Subcutaneous adipose tissue (tissue), 4 donors: ENCODE measurements around the gene ZNF577. TPM values are rescaled to one million over a fixed set of nuclear protein-coding genes. Genes with fewer than 3 reads are reported as not detected.

Source experiments
- total RNA-seq, 4 donors: library from RNA; depleted of rRNA; stranded (reverse); fragments of >200 nt; gene quantifications; one replicate each; pipeline ENCODE4 v1.1.0, GENCODE V29; 2016
- TF ChIP-seq, protein P1 (sequence below): fragments of 450-650 bp; IDR thresholded peaks from one replicate; pipeline ENCODE4 v1.5.1; 2016; ENCODE audit warnings: low read depth, mild to moderate bottlenecking, control low read depth, antibody characterized with exemption, moderate library complexity

The ZNF577 gene
- total RNA-seq, 4 donors from 2014 or later, result 13.5 to 30.4 (median 20.0) TPM

DNA sequence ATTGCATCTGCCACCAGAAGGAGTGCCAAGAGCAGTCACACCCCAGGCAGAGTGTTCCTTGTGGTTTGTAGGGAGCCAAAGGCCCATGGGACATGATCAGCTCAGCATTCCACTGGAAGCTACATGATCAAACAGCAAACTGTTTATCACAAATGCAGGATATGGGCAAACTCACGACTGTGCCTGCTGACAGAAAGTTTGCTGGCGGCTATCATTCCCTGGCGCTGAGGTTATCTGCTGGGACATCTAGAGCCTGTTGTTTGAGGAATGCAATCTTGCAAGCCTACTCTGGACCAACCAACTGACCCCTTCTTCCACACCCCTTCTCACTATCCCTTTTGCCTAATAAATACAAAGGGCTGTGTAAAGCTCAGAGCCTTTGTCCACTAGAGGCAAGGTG lies 31.9 kb upstream of the ZNF577 start:
- TF ChIP-seq, protein P1, sequence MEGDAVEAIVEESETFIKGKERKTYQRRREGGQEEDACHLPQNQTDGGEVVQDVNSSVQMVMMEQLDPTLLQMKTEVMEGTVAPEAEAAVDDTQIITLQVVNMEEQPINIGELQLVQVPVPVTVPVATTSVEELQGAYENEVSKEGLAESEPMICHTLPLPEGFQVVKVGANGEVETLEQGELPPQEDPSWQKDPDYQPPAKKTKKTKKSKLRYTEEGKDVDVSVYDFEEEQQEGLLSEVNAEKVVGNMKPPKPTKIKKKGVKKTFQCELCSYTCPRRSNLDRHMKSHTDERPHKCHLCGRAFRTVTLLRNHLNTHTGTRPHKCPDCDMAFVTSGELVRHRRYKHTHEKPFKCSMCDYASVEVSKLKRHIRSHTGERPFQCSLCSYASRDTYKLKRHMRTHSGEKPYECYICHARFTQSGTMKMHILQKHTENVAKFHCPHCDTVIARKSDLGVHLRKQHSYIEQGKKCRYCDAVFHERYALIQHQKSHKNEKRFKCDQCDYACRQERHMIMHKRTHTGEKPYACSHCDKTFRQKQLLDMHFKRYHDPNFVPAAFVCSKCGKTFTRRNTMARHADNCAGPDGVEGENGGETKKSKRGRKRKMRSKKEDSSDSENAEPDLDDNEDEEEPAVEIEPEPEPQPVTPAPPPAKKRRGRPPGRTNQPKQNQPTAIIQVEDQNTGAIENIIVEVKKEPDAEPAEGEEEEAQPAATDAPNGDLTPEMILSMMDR, result no peak

DNA sequence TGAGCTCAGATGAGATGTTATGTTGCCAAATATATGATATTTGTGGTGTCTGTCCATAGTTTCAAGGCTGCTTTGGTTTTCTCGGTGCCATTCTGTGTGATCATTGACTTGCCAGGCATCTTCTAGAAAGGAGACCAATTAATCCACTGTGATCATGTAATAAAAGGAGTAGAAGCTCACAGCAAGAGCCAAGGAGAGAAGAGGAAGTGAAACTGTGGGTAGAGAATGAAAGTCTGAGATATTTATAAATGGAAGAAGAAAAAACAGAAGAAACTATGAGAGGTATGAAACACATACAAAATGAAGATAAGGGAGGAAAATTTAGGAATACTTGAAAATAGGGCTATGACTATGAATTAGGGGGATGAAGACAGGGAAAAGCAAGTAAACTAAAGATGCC lies 28.4 kb upstream of the ZNF577 start:
- TF ChIP-seq, protein P1, result no peak

DNA sequence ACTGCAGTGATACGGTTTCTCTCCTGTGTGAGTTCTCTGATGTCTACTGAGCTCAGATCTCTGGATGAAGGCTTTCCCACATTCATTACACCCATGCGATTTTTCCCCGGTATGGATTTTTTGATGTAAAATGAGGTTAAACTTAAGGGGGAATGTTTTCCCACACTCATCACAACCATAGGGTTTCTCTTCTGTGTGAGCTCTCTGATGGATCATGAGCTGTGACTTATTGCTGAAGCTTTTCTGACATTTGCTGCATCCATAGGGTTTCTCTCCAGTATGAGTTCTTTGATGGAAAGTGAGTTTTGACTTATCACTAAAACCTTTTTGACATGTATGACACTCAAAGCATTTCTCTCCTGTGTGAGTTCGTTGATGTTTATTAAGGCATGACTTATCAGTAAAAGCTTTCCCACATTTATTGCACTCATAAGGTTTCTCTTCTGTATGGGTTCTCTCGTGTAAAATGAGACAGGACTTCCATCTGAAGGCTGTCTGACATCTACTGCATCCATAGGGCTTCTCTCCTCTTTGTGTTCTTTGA lies 27.6 kb upstream of the ZNF577 start:
- TF ChIP-seq, protein P1, result no peak

DNA sequence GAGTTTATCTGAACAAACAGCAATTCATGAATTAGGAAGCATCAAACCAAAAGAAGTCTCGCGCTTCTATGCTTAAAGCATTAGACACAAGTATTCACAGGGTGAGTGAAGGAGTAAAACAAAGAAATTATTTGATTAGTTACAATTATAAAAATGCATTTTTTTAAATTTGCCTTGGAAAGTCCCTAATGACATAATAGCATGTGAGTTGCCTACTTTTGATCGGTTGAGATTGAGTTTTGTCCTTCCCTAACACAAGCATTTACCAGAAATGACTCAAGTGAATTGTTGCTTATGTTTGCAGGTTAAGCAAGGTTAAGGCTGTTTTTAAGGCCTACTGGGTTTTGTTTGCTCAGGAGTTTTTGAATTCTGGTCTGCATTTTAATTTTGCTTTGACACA lies 17.5 kb upstream of the ZNF577 start:
- TF ChIP-seq, protein P1, result no peak

DNA sequence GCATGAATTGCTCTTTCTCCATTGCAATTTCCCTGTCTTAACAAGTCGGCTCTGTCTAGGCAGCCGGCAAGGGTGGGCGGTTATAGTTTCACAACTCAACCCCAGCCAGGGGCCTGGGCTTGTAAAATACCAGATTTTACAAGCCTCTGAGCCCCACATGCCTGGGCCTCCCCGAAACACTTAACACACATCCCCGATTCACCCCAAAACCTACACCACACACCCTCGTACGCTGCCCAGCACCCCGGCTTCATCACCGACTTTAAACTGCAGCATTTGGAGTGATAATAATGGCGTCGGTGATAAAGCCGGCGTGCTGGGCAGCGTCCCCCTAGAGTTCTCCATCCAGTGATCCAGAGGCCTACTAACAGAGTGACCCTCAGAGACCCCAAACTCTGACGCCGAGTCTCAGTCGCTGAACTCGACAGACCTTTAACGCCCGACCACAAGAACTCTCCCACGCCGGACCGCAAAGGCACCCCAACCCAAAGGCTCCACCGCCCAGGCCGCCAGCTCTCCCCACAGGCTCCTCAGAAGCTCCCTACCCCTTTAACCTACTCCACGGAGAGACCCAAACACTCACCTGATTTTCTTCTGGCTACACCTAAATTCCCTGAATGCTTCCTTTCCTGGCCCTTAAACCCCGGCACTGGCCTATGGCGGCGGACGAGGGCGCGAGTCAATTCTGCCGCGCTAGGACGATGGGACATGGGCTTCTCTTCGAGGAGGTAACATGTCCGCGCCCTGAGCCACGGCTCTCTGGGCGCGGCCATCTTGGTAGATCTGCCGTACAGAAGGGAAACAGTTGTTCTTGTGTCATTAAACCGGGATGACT lies 16.8 kb upstream of the ZNF577 start, which contains the start of gene ZNF649:
TSS of gene ZNF649 (minus strand) at position 687 of the 835 bp plus-strand sequence. CDS start 4,910 bp downstream, outside the sequence.
- TF ChIP-seq, protein P1, result no peak

DNA sequence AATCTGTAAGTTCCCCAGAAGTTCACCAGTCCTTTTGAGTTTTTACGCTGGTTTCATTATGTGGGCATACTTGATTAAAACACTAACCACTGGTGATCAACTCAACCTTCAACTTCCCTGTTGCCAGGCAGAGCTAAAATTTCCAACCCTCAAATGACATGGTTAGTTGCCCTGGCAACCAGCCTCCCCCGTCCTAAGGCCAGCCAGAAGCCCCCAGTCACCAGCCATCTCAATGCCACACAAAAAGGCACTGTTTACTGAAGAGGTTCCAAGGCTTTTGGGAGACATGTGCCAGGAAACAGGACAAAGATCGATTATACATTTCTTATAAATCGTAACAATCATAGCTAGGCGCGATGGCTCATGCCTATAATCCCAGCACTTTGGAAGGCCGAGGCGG lies 15.4 kb upstream of the ZNF577 start:
- TF ChIP-seq, protein P1, result no peak

DNA sequence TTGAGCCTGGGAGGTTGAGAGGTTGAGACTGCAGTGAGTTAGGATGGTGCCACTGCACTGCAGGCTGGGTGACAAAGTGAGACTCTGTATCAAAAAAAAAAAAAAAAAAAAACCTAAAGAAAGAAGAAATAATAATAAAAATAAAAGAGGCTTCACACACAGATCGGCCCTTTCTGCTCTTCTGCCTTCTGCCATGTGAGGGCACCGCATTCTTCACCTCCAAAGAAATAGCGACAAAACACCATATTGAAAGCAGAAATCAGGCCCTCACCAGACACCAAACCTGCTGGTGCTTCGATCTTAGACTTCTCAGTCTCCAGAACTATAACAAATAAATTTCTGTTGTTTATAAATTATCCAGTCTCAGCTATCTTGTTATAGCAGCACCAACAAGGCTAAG lies 14.1 kb upstream of the ZNF577 start:
- TF ChIP-seq, protein P1, result no peak
